Right ventricle myocardium superior (tissue), 1 donor: ENCODE measurements around the gene C19orf12. TPM values are rescaled to one million over a fixed set of nuclear protein-coding genes. Genes with fewer than 3 reads are reported as not detected.

Experiments
- ATAC-seq: fragments of 200-7000 bp; cut with Tn5 transposase; one replicate; pipeline ENCODE4 v1.9.1; 2020; ENCODE audit warnings: mild to moderate bottlenecking; ENCODE audit not compliant: poor library complexity
- DNase-seq: peaks from one replicate; pipeline ENCODE4 v3.0.0-alpha.2; 2020
- intact Hi-C: fragments of 100-400 bp; cut with DNase I; formaldehyde crosslinking; loops from one replicate; pipeline ENCODE4 v1.11.2; 2022
- long read RNA-seq: library from polyadenylated mRNA; unstranded; transcript quantifications from one replicate; pipeline ENCODE4 v2.0.0, GENCODE V29; 2021
- total RNA-seq: library from RNA; stranded (reverse); fragmentation: NEBNext Ultra II Directional; extraction: Animal tissue kit (Norgen Biotek cat#: 25700); gene quantifications from one replicate; pipeline ENCODE4 v1.2.1, GENCODE V29; 2021
- donor health status: DM: no; HTN: yes; CAD: no; lungs with severe emphysema.

Gene C19orf12
- total RNA-seq: 59.9 TPM
- long read RNA-seq, full-length matches to known transcripts: 195 of 217 reads
- long read RNA-seq, partial matches to known transcripts: 0 of 217 reads
- long read RNA-seq, other reads (novel, unspliced or antisense): 22 of 217 reads

- DNase-seq: peak; percentile 76
- intact Hi-C loops: loop anchor here (5.0 kb wide), 1 partner anchor 53 kb away; no protein-coding TSS in a partner anchor
- peak; percentile 88 for ATAC-seq
Observed at GRCh38 chr19:29714953-29715700, at the start of gene C19orf12. TSS of gene C19orf12 (minus strand) at chr19:29715261. CDS start at chr19:29708413, 6,848 bp downstream.

DNA sequence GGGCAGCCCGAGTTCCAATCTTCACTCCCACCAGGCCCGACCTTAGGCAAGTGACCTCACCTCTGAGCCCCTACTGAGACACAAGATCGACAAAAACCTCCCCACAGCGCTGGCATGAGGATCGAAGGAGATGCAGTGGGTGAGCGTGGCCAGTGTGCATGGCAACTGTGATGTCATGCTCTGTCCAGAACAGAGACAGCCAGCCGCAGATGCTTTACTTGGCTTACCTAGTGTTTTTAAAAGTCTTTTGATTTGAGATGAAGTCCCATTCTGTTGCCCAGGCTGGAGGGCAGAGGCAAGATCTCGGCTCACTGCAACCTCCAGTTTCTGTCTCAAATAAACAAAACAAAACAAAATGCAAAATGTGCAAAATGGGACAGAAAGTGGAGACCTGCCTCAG lies 49.3 kb upstream of the C19orf12 start:
- DNase-seq: no peak
- ATAC-seq: no peak
- intact Hi-C loops: loop anchor here (5.0 kb wide), 1 partner anchor 113 kb away; no protein-coding TSS in a partner anchor

- ATAC-seq: no peak
Observed at GRCh38 chr19:29763196-29763595, 48.1 kb upstream of the C19orf12 start.

GRCh38 chr19:29761575-29762232 lies 46.6 kb upstream of the C19orf12 start:
- no peak for ATAC-seq

More at GRCh38 chr19:29763196-29763595, 48.1 kb upstream of the C19orf12 start:
- no peak for DNase-seq
- intact Hi-C loops: loop anchor here (5.0 kb wide), 1 partner anchor 114 kb away; no protein-coding TSS in a partner anchor

GRCh38 chr19:29760752-29761502 lies 45.9 kb upstream of the C19orf12 start:
- no peak for ATAC-seq
- intact Hi-C loops: loop anchor here (5.0 kb wide), 1 partner anchor 116 kb away; no protein-coding TSS in a partner anchor
- DNase-seq: no peak

More at GRCh38 chr19:29761575-29762232, 46.6 kb upstream of the C19orf12 start:
- intact Hi-C loops: loop anchor here (5.0 kb wide), 1 partner anchor 116 kb away; no protein-coding TSS in a partner anchor
- no peak for DNase-seq

GRCh38 chr19:29759359-29759758 lies 44.3 kb upstream of the C19orf12 start:
- DNase-seq: no peak
- intact Hi-C loops: no loop called here
- no peak for ATAC-seq

DNA sequence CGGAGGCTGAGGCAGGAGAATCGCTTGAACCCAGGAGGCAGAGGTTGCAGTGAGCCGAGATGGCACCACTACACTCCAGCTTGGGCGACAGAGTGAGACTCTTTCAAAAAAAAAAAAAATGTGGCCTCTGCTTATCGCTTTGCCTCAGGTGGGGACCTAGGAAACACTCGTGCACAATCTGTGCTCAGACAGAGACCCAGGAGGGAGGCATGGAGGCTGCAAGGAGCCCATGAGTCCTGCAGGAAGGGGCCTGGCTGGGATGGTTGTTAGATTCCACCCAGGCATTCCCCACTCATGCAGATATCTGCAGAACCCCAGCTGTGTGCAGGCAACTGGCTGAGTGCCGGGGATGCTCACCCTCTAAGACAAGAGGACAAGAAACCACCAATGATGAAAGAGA lies 43.8 kb upstream of the C19orf12 start:
- no peak for ATAC-seq
- DNase-seq: no peak
- intact Hi-C loops: no loop called here

DNA sequence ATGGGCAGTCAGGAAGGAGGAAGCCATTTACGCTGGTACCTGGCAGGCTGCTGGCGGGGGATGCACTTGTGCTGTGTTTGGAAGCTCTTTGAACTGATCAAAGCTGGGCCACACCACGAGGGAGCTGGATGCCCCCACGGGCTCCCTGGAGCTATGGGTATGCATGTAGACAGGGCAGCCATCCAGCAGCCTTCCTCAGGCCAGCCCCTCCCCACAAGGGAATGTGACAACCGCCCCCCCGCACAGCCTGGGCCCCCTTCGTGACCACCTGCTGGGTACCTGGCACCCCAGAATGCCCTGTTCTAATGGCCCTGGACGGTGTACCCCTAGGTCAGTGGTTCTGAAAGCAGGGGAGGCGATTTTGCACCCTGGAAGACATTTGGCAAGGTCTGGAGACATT lies 42.5 kb upstream of the C19orf12 start:
- DNase-seq (no peak), ATAC-seq (no peak)
- intact Hi-C loops: no loop called here

GRCh38 chr19:29753934-29754305 lies 38.9 kb upstream of the C19orf12 start:
- no peak for DNase-seq
- ATAC-seq: no peak
- intact Hi-C loops: no loop called here

- intact Hi-C loops: no loop called here
- ATAC-seq: no peak
- DNase-seq: no peak
Observed at GRCh38 chr19:29753190-29753933, 38.3 kb upstream of the C19orf12 start.

- ATAC-seq (no peak), DNase-seq (no peak)
- intact Hi-C loops: no loop called here
Observed at GRCh38 chr19:29752450-29753025, 37.5 kb upstream of the C19orf12 start.

DNA sequence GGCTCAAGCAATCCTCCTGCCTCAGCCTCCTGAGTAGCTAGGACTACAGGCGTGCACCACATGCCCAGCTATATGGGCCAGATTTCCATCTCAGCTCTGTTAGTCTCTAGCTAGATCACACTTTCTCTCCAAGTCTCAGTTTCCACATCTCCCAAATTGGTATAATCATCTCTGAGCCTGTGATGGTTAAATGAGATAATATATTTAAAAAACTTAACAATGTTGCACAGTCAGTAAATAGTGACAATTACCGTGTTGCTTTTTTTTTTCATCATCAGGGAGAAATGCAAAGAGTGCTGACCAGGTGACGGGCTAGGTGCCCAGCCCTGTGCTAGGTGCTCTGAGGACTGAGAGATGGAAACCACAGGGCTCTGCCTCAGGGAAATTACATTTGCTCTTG lies 36.9 kb upstream of the C19orf12 start:
- DNase-seq (no peak), ATAC-seq (no peak)
- intact Hi-C loops: no loop called here

GRCh38 chr19:29750001-29750400 lies 34.9 kb upstream of the C19orf12 start:
- DNase-seq (no peak), ATAC-seq (no peak)
- intact Hi-C loops: no loop called here

DNA sequence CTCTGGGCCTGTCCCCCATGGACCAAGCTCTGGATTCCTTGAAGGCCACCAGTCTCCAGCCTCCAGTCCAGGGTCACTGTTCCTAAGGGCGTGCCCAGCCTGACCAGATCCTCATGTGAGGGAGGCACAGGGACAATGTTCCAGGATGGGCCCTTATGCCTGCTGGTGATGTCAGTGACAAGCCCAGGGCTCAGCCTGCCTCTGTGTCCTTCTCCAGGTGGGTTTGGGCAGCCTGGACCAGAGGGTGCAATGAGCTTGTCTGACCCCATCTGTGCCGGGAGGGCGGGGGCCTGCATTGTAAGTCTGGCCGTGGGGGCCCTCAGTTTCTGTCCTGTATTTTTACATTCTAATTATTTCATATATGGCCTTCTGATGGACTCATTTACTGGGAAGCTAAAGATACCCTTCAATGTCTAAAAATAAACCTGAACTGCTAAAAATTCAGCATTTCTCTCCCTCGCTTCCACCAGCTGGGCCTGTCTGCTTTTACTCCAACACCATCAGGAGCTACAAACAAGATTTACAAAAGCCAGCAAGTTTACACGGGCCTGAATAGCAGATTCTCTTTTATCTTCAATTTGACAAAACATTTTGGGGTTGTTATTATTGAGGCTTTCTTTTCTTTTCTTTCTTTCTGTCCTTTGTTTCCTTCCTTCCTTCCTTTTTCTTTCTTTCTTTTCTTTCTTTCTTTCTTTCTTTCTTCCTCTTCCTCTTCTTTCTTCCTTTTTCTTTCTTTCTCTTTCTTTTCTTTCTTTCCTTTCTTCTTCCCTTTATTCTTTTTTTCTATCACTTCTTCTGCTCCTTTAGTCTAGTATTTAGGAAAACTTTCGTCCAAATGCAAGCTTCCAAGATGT lies 34.2 kb upstream of the C19orf12 start:
- intact Hi-C loops: no loop called here
- ATAC-seq (no peak), DNase-seq (no peak)

- DNase-seq: no peak
- intact Hi-C loops: no loop called here
- ATAC-seq: no peak
Observed at GRCh38 chr19:29745253-29745652, 30.2 kb upstream of the C19orf12 start.

GRCh38 chr19:29743681-29744080 lies 28.6 kb upstream of the C19orf12 start:
- intact Hi-C loops: no loop called here
- no peak for ATAC-seq
- no peak for DNase-seq

DNA sequence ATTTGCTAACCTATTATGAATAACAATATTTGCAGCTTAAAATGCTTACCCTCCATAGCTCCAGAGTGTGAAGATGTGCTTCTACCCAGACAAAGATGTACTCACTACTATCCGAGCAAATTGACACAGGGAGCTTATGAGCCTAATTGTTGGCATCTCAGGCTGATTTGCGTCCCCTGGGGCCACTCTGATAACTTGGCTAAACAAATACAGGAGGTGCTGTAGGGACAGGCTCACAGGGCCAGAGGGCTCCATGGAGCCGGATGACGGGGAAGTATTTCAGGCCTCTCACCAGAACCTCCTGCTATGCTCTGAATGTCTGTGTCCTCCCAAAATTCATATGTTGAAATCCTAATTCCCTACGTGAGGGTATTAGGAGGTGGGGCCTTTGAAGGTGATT lies 26.7 kb upstream of the C19orf12 start:
- ATAC-seq (no peak), DNase-seq (no peak)
- intact Hi-C loops: no loop called here
